SK-N-SH treated with all-trans-retinoic acid at 6 μM for 48 hours (cell line): ENCODE results near the gene NRDC.

Experiments used
- ATAC-seq: fragments of 200-7000 bp; cut with Tn5 transposase; 3 replicates; pipeline ENCODE4 v1.9.1; 2020; ENCODE audit warnings: mild to moderate bottlenecking, moderate library complexity
- BACH2 ChIP-seq: fragments of 250-450 bp; sonication (Bioruptor Pico); IDR thresholded peaks from 2 replicates; pipeline ENCODE4 v1.9.0; 2021; ENCODE audit warnings: mild to moderate bottlenecking, borderline replicate concordance
- GLIS3 ChIP-seq: fragments of 250-450 bp; sonication (Bioruptor Pico); IDR thresholded peaks from 2 replicates; pipeline ENCODE4 v1.5.0; 2020; ENCODE audit warnings: mild to moderate bottlenecking, moderate library complexity
- ISL1 ChIP-seq: fragments of 250-450 bp; sonication (Bioruptor Pico); IDR thresholded peaks from 2 replicates; pipeline ENCODE4 v2.1.2; 2022; ENCODE audit warnings: mild to moderate bottlenecking, moderate library complexity
- OSR1 ChIP-seq: fragments of 250-450 bp; sonication (Bioruptor Pico); IDR thresholded peaks from 2 replicates; pipeline ENCODE4 v1.8.0; 2022; ENCODE audit warnings: moderate library complexity, mild to moderate bottlenecking, inconsistent platforms
- RARB ChIP-seq: fragments of 250-450 bp; sonication (Bioruptor Pico); IDR thresholded peaks from 2 replicates; pipeline ENCODE4 v1.8.0; 2021; ENCODE audit warnings: mild to moderate bottlenecking, moderate library complexity
- ZC3H10 ChIP-seq: fragments of 250-450 bp; sonication (Bioruptor Pico); IDR thresholded peaks from 2 replicates; pipeline ENCODE4 v1.5.1; 2021; ENCODE audit warnings: mild to moderate bottlenecking, moderate library complexity
- ZFP3 ChIP-seq: fragments of 250-450 bp; sonication (Bioruptor Pico); IDR thresholded peaks from 2 replicates; pipeline ENCODE4 v1.5.0; 2020; ENCODE audit warnings: mild to moderate bottlenecking, moderate library complexity
- ZFP30 ChIP-seq: fragments of 450-650 bp; formaldehyde crosslinking; IDR thresholded peaks from 2 replicates; pipeline ENCODE4 v1.5.0; 2022; ENCODE audit warnings: mild to moderate bottlenecking, moderate library complexity
- ZNF565 ChIP-seq: fragments of 450-650 bp; formaldehyde crosslinking; conservative IDR thresholded peaks from 2 replicates; pipeline ENCODE4 v1.5.0; 2020; ENCODE audit warnings: low read depth, mild to moderate bottlenecking, moderate library complexity
- ZNF8 ChIP-seq: fragments of 450-650 bp; formaldehyde crosslinking; IDR thresholded peaks from 2 replicates; pipeline ENCODE4 v1.5.0; 2020; ENCODE audit warnings: mild to moderate bottlenecking, moderate library complexity
- TF ChIP-seq, protein P1 (sequence below): fragments of 250-450 bp; sonication (Bioruptor Pico); IDR thresholded peaks from 2 replicates; pipeline ENCODE4 v1.5.0; 2020; ENCODE audit warnings: mild to moderate bottlenecking, moderate library complexity
- TF ChIP-seq, protein P2 (sequence below): fragments of 250-450 bp; sonication (Bioruptor Pico); IDR thresholded peaks from 2 replicates; pipeline ENCODE4 v1.5.1; 2021; ENCODE audit warnings: mild to moderate bottlenecking, moderate library complexity
- TF ChIP-seq, protein P3 (sequence below): fragments of 250-450 bp; sonication (Bioruptor Pico); IDR thresholded peaks from 2 replicates; pipeline ENCODE4 v1.8.0; 2020; ENCODE audit warnings: mild to moderate bottlenecking, moderate library complexity, borderline replicate concordance
- TF ChIP-seq, protein P4 (sequence below): fragments of 250-450 bp; sonication (Bioruptor Pico); IDR thresholded peaks from 2 replicates; pipeline ENCODE4 v1.8.0; 2021; ENCODE audit warnings: low read depth, mild to moderate bottlenecking, moderate library complexity, borderline replicate concordance

Gene NRDC

DNA sequence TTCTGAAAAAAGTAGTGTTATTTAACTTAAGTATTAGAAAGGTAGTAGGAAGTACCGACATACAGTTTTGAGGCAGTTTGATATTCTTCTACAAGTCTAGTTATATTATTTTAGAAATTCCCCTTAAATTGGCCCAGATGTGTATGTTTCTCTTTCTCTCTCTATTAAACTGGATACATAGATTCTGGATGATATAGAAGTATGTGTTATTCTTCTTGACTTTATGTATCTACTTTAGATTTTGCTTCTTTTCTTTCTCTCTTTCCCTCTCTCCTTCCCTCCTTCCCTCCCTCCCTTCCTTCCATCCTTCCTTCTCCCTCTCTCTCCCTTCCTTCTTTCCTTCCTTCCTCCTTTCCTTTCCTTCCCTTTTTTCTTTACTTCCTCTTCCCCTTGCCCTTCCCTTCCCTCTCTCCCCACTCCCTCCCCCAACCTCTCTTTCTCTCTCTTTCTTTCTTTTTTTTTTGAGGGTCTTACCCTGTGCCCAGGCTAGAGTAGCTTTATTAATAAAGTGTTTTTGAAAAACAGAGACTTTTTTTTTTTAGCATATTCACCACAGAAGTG, 137.3 kb downstream of the NRDC start:
- no peak for TF ChIP-seq OSR1
- TF ChIP-seq, protein P1, sequence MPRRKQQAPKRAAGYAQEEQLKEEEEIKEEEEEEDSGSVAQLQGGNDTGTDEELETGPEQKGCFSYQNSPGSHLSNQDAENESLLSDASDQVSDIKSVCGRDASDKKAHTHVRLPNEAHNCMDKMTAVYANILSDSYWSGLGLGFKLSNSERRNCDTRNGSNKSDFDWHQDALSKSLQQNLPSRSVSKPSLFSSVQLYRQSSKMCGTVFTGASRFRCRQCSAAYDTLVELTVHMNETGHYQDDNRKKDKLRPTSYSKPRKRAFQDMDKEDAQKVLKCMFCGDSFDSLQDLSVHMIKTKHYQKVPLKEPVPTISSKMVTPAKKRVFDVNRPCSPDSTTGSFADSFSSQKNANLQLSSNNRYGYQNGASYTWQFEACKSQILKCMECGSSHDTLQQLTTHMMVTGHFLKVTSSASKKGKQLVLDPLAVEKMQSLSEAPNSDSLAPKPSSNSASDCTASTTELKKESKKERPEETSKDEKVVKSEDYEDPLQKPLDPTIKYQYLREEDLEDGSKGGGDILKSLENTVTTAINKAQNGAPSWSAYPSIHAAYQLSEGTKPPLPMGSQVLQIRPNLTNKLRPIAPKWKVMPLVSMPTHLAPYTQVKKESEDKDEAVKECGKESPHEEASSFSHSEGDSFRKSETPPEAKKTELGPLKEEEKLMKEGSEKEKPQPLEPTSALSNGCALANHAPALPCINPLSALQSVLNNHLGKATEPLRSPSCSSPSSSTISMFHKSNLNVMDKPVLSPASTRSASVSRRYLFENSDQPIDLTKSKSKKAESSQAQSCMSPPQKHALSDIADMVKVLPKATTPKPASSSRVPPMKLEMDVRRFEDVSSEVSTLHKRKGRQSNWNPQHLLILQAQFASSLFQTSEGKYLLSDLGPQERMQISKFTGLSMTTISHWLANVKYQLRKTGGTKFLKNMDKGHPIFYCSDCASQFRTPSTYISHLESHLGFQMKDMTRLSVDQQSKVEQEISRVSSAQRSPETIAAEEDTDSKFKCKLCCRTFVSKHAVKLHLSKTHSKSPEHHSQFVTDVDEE (CRISPR knock-in tag), result no peak
- TF ChIP-seq ZFP3 (CRISPR knock-in tag), result no peak
- TF ChIP-seq, protein P2, sequence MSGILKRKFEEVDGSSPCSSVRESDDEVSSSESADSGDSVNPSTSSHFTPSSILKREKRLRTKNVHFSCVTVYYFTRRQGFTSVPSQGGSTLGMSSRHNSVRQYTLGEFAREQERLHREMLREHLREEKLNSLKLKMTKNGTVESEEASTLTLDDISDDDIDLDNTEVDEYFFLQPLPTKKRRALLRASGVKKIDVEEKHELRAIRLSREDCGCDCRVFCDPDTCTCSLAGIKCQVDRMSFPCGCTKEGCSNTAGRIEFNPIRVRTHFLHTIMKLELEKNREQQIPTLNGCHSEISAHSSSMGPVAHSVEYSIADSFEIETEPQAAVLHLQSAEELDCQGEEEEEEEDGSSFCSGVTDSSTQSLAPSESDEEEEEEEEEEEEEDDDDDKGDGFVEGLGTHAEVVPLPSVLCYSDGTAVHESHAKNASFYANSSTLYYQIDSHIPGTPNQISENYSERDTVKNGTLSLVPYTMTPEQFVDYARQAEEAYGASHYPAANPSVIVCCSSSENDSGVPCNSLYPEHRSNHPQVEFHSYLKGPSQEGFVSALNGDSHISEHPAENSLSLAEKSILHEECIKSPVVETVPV (CRISPR knock-in tag), result no peak
- no peak for TF ChIP-seq BACH2 (CRISPR knock-in tag)
- TF ChIP-seq ZNF565 (CRISPR knock-in tag), result no peak
- TF ChIP-seq RARB (CRISPR knock-in tag), result no peak
- TF ChIP-seq GLIS3 (CRISPR knock-in tag), result no peak
- ATAC-seq, result no peak

- TF ChIP-seq ZC3H10 (no peak), OSR1 (no peak), ZNF565 (CRISPR knock-in tag) (no peak), ISL1 (CRISPR knock-in tag) (no peak), ZNF8 (CRISPR knock-in tag) (no peak), ZFP30 (CRISPR knock-in tag) (no peak)
- TF ChIP-seq, protein P3, sequence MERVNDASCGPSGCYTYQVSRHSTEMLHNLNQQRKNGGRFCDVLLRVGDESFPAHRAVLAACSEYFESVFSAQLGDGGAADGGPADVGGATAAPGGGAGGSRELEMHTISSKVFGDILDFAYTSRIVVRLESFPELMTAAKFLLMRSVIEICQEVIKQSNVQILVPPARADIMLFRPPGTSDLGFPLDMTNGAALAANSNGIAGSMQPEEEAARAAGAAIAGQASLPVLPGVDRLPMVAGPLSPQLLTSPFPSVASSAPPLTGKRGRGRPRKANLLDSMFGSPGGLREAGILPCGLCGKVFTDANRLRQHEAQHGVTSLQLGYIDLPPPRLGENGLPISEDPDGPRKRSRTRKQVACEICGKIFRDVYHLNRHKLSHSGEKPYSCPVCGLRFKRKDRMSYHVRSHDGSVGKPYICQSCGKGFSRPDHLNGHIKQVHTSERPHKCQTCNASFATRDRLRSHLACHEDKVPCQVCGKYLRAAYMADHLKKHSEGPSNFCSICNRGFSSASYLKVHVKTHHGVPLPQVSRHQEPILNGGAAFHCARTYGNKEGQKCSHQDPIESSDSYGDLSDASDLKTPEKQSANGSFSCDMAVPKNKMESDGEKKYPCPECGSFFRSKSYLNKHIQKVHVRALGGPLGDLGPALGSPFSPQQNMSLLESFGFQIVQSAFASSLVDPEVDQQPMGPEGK (CRISPR knock-in tag), result no peak
- TF ChIP-seq, protein P1 (CRISPR knock-in tag), result no peak
- TF ChIP-seq, protein P4, sequence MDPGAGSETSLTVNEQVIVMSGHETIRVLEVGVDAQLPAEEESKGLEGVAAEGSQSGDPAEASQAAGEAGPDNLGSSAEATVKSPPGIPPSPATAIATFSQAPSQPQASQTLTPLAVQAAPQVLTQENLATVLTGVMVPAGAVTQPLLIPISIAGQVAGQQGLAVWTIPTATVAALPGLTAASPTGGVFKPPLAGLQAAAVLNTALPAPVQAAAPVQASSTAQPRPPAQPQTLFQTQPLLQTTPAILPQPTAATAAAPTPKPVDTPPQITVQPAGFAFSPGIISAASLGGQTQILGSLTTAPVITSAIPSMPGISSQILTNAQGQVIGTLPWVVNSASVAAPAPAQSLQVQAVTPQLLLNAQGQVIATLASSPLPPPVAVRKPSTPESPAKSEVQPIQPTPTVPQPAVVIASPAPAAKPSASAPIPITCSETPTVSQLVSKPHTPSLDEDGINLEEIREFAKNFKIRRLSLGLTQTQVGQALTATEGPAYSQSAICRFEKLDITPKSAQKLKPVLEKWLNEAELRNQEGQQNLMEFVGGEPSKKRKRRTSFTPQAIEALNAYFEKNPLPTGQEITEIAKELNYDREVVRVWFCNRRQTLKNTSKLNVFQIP (CRISPR knock-in tag), result no peak
- ATAC-seq, result no peak
These were observed 137.9 kb downstream of the NRDC start for GRCh38 chr1:51740652-51741051.
